Hair follicle dermal papilla cell (primary cell): ENCODE results near the gene DOC2B. TPM values are rescaled to one million over a fixed set of nuclear protein-coding genes. Genes with fewer than 3 reads are reported as not detected.

Experiments
- total RNA-seq: library from RNA; depleted of rRNA; stranded (reverse); fragments of >200 nt; gene quantifications from 2 replicates; pipeline ENCODE4 v1.2.3, GENCODE V29; 2012

Gene DOC2B
- not detected in 2 replicates for total RNA-seq

GRCh38 chr17:181245-182049 is at the start of gene DOC2B:
TSS of gene DOC2B (minus strand) at chr17:181650. CDS start at chr17:181479, 171 bp downstream.

DNA sequence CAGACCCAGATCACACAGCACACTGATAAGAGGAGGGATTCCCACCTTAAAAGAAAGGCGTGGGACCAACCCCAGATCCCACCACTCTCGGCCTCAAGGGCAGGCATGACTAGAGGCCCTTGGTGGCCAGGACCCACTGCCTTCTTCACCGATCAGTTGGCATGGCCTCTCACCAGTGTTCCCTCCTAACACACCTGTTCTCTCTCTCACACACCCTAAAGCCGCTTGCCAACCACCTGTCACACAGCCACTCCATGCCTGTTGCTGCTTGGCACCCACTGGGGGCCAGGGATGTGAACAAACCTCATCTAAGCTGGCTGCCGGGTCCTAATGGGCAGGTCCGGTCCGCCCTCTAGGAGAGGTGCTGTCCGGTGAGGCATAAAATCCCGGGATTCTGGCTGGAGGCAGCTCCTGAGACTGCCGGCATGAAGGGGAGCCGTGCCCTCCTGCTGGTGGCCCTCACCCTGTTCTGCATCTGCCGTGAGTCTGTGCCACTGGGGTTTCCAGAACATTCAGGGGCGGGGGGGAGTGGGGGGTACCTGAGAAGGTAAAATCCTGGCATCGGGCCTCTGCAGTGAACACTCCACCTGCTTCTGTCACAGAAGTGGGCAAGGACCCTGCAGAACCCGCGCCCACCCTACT is 44.2 kb downstream of the DOC2B start, which contains the start of gene SCGB1C2:
TSS of gene SCGB1C2 (plus strand) at position 404 of the 642 bp plus-strand sequence. CDS start at position 426, 22 bp downstream.

Other genes with a start within 250 kb of the DOC2B start
- gene SCGB1C2, start 44.1 kb downstream of the DOC2B start, total RNA-seq = not detected in 2 replicates
- gene RPH3AL, start 171.2 kb upstream of the DOC2B start, total RNA-seq = 2.3 and 2.6 TPM in 2 replicates